Measurements from ENCODE around the gene ZSCAN20.

Gene ZSCAN20

GRCh38 chr1:33532936-33533335 is 60.5 kb downstream of the ZSCAN20 start:
- no peak for DNase-seq (ENCODE audit: low read depth in 2 of 2)

GRCh38 chr1:33535334-33535733 is 62.9 kb downstream of the ZSCAN20 start:
- no peak for DNase-seq (ENCODE audit: low read depth in 2 of 2)

GRCh38 chr1:33537885-33538284 is 65.4 kb downstream of the ZSCAN20 start:
- DNase-seq (ENCODE audit: low read depth in 2 of 2) = no peak

- no peak for DNase-seq (ENCODE audit: low read depth in 2 of 2)
Observed at GRCh38 chr1:33541966-33542365, 69.5 kb downstream of the ZSCAN20 start.

Data from stimulated activated CD8-positive, alpha-beta memory T cell treated with anti-CD3 and anti-CD28 coated beads, Interleukin-2, amount 100 ng/mL, for 48 hours (primary cell).